Erythroblast (primary cell): ENCODE data around the gene SLC12A8.
A peak's percentile ranks its signal among the peaks of the same experiment; 100 is the strongest.

ENCODE experiments used
- DNase-seq, 2 experiments: peaks; one replicate each; lab custom pipeline; 2025; lab: John Stamatoyannopoulos, UW
- GATA1 ChIP-seq: IDR thresholded peaks from 2 replicates; pipeline ENCODE4 v1.6.1; 2011; ENCODE audit warnings: low read depth, mild to moderate bottlenecking, control low read depth, low read length, moderate library complexity
- POLR2A ChIP-seq: IDR thresholded peaks from 2 replicates; pipeline ENCODE4 v1.6.1; 2011; ENCODE audit warnings: mild to moderate bottlenecking, low read length

Gene SLC12A8

DNA sequence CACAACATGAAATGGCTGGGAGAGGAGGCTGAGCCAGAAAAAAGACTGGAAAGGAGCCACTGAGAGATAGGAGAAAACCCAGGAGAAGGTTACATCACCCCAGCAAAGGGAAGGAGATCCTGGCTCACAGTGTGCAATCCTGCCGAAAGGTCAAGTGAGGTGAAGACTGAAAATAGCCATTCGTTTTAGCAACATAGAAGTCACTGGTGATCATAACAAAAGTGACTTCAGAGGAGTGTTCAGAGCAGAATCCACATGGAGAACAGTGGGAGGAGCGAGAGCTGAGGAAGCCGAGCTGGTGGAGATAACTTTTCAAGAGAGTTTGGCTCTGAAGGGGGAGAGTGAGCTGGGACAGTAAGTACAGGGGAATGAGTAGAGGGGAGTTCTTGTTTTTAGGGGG lies 151.4 kb downstream of the SLC12A8 start:
- DNase-seq = no peak
- TF ChIP-seq POLR2A (no peak), GATA1 (no peak)

DNA sequence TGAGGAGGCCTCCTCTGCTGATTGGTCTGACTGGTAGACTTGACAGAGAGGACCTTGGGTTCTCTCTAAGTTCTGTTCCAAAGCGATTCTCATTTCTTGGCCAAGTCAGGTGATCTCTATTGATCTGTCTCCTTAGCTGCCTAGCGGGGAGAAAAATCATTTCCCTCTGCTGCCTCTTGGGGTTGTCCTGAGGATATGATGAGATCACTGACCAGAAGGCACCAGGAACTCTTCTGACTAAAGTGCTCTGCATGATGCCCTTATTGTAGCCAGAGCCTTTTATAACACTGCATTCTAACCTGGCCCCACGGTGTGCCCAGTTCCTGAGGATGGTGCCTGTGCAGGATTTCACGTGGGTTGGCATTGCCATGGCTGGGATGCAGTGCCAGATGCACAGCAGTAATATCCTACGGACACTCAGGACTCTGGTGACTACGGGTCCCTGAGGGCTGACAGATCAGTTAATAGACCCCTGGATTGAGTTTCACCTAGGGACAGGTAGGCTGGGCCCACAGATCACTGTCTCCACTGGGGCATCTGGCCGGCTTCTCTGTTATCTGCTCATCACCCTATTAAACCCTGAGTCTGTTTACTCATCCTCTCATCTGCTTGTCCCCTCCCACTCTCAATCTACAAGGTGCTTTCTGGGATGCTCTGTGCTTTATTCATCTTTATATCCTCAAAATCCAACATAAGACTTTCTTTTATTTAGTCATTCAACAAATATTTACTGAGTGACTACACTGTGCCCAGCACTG lies 152.9 kb downstream of the SLC12A8 start:
- no peak for DNase-seq
- TF ChIP-seq GATA1 (no peak), POLR2A (no peak)

DNA sequence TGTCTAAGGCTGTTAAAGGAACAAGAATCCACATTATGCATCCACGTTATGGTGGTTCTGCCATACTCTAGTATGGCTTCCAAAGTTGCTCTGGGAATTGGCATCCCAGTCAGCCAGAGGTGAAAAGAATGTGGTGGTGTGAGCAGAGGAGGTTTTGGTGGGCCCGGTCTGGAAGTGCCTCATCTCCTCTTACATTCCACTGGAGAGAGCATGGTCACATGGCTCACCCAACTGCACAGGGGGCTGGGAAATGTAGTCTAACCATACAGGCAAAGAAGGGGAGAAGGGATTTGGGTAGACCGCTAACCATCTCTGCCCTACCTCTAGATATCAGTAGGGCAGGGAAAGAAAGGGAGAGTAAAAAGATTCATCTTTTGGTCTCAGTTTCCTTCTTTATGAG lies 153.6 kb downstream of the SLC12A8 start:
- TF ChIP-seq GATA1 (no peak), POLR2A (no peak)
- no peak for DNase-seq

DNA sequence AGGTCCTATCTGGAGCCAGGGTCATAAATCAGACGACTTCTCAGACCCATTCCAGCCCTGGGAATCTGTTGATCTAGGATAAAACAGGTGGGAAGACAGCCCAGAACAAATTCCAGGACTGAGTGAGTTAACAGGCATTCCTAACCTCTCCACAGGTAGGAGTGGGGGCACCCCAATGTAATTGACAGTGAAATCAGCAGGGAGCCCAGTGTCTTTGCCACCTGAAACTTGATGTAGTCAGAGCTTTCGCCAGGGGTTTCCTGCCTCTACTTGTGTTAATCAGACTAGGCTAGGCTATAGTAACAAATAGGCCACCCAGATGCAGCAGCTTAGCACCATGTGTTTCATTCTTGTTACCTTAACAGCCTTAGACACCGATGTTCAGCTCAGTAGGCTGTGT lies 154.0 kb downstream of the SLC12A8 start:
- TF ChIP-seq POLR2A = no peak
- no peak for TF ChIP-seq GATA1
- DNase-seq = no peak

- DNase-seq = peak in 1 of 2 experiments; percentile 26
- TF ChIP-seq GATA1 (no peak), POLR2A (no peak)
Measured at GRCh38 chr3:125057186-125057850, 155.2 kb downstream of the SLC12A8 start.

GRCh38 chr3:125055913-125056745 lies 156.4 kb downstream of the SLC12A8 start, which contains the start of gene HEG1:
TSS of gene HEG1 (minus strand) at chr3:125055997. CDS start at chr3:125055890, 107 bp downstream.
- TF ChIP-seq GATA1 (no peak), POLR2A (no peak)
- peak; percentile 63 to 83 for DNase-seq

DNA sequence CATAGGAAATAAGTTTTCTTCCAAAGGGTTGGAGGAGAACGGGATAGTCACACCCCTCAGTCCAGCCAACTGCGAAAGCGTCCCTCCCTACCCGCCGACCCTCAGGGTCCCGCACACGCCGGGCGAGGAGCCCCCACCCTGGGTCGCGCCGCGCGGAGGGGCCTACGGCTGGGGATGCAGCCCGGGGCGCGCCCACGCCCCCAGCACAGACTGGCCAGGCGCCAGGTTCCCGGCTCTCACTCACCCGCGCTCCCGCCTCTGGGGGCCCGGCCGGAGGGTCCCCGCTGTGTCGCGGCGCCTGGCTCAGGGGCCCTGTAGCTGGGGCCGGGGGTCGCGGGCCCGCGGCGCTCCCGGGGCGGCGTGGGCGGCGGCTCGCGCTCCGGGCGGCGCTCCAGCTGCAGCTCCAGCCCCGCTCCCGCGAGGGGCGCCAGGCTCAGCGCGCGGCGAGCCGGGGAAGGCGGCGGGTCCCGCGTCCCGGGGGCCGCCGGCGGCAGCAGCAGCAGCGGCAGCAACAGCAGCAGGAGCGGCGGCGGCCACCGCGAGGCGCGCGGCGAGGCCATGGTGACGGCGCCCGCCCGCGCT lies 157.1 kb downstream of the SLC12A8 start:
- TF ChIP-seq GATA1 (no peak), POLR2A (no peak)
- no peak for DNase-seq

GRCh38 chr3:125054449-125055329 lies 157.9 kb downstream of the SLC12A8 start:
- no peak for TF ChIP-seq GATA1
- TF ChIP-seq POLR2A = no peak
- peak in 1 of 2 experiments; percentile 40 for DNase-seq

GRCh38 chr3:125054062-125054448 lies 158.5 kb downstream of the SLC12A8 start:
- DNase-seq = no peak
- TF ChIP-seq POLR2A (no peak), GATA1 (no peak)

- DNase-seq = no peak
- TF ChIP-seq GATA1 = no peak
- TF ChIP-seq POLR2A = no peak
Measured at GRCh38 chr3:125053304-125053699, 159.2 kb downstream of the SLC12A8 start.

DNA sequence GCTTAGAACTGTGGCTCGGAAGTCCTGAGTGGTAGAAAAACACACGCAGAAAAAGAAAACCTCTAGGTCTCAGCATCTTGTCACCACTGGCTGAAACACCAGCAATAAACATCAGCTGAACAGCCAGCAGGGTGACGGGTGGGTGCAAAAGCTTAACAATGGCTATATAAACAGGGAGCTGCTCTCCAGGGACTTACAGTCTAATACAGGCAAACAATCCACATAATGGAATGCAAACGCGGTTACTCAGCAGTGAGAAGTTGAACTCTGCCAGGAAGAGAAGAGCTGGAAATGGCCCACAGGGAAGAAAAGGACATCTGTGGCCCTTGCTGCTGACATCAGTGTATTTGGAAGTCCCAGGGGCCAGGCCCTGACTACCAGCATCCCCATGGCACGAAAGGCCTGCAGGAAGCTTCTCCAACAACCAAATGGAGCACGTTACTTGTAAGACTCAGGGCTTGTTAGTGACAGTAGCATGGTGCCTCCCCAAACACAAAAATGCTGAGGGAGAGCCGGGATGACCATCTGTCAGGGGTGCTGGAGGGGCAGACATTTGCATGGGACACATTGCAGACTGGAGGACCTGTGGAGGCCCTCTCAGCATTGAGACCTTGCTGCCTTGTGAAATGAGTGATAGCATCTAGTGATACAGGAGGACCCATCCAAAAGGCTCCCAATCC lies 159.8 kb downstream of the SLC12A8 start:
- TF ChIP-seq POLR2A (no peak), GATA1 (no peak)
- no peak for DNase-seq
